NCI-H1694 treated with DMSO at 0.1 percent for 48 hours (cell line): ENCODE measurements around the gene TTC23.
"Not testable (repeated sequence)": the region's sequence is repeated elsewhere in the genome, so short reads cannot be mapped to it uniquely, and the experiment has no call there.

Experiments used
- DNase-seq: peaks from one replicate; lab custom pipeline; 2025; lab: John Stamatoyannopoulos, UW

TTC23 gene

GRCh38 chr15:99250001-99250400 is 620 bp upstream of the TTC23 start:
- DNase-seq = no peak

DNA sequence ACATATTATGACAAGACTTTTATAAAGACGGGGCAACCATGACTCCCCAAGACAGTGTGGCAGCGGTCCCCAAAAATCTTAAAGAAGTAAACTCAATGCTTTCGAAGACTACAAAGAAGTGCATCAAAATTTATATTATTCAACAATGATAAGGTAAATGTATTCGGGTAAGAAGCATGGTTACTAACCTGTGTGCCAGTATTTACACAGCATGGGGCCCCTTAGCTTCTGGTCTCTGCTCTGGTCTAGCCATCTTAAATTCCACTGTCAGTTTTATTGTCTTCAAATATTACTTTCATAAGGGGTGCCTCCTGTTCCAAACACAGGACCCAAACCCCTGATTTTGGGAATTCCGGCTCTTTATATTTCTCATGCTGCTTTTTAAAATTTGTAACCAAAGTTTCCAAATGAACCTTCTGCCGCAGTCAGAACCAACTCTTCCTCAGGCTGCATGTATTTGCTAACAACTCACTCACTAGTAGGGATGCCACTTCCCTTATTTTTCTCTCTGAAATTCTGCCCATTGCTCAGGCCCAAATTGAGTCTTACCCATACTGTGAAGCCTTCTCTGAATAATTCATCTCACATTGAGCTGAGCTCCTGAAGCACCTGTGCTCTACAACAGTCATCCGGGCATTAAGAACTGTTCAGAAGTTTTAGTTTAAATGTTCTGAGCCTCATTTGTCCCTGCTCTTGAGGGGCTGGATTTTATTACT is 1.2 kb downstream of the TTC23 start:
- no peak for DNase-seq

DNA sequence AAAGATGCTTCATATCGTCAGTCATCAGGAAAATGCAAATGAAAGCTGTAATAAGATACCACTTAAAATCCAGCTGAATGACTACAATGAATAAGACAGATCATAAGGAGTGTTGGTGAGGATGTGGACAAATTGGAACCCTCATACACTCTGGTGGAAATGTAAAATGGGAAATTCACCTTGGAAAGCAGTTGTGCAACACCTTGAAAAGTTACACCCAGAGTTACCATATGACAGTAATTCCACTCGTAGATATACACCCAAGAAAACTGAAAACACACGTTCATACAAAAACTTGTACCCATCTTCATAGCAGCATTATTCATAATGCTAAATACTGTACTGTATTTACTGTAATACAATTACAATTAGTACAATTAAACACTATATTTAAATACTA is 2.3 kb downstream of the TTC23 start:
- no peak for DNase-seq

DNA sequence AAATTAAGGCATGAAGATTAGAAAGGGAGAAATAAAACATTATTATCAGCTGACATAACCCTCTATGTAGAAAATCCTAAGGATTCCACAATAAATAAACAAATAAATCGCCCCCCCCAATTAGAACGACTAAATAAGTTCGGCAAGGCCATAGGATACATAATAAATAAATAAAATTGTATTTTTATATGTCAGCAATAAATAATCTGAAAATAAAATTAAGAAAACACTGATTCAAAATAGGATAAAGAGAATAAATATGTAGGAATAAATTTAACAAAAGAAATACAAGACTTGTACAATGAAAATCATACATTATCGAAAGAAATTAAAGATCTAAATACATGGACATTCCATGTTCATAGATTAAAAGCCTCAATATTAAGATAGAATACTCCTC is 5.1 kb downstream of the TTC23 start:
- no peak for DNase-seq

DNA sequence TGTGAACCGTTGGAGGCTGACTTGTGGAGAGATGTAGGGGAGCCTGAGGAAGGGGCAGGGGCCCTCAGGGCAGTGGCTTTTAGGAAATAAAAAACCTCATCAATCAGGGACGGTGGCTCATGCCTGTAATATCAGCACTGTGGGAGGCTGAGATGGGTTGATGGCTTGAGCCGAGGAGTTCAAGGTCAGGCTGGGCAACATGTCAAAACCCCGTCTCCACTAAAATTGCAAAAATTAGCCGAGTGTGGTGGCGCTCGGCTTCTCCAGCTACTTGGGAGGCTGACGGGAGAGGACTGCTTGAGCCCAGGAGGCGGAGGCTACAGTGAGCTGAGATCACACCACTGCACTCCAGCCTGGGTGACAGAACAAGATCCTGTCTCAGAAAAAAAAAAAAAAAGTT is 7.6 kb downstream of the TTC23 start:
- DNase-seq = no peak

DNA sequence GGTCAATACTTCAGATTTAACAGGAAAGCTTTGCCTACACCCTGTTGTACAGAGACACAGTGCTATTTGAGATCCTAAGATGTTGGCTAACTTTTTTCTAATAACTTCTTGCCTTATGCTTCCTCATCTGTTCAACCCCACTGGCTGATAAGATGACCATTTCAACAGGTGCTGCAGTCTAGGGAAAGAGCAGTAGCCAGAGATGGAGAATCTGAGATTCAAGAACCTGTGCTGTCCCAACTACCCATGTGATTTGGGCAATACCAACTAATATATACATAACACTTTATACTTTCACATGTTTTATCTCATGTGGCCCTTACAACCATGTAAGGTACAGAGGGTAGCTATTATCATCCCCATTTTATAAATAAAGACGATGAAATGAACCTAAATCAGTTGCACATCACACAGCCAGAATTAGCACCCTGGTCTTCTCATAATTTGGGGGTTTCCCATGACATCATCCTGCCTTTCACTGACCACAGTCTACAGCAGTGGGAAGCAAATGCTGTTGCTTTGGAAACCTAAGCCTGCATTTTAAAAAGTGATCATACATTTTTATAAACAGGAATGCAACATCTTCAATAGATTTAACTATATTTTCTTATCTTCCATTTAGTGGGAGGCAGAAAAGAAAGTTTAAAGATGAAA is 9.7 kb downstream of the TTC23 start:
- no peak for DNase-seq

- no peak for DNase-seq
These were observed 10.5 kb downstream of the TTC23 start for GRCh38 chr15:99238849-99239248.

DNA sequence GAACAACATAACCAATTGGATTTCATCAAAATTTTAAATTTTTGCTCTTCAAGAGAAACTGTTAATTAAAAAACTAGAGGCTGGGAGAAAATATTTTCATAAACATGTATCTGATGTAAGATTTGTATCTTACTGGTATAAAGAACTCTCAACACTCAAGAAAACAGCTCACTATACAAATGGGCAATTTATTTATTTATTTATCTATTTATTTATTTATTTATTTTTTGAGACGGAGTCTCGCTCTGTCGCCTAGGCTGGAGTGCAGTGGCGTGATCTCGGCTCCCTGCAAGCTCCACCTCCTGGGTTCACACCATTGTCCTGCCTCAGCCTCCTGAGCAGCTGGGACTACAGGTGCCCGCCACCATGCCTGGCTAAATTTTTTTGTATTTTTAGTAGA is 15.2 kb downstream of the TTC23 start:
- not testable (repeated sequence) for DNase-seq

DNA sequence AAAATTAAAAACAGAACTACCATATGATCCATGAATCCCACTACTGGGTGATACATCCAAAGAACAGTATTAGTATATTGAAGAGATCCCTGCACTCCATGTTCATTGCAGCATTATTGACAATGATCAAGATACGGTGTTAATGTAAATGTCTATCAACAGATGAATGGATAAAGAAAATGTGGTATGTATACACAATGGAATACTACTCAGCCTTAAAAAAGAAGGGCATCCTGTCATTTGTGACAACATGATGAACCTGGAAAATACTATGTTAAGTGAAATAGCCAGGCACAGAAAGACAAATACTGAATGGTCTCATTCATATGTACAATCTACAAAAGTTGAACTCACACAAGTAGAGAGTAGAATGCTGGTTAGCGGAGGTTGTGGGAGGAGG is 16.6 kb downstream of the TTC23 start:
- DNase-seq = no peak

GRCh38 chr15:99230867-99231266 is 18.5 kb downstream of the TTC23 start:
- no peak for DNase-seq

- no peak for DNase-seq
These were observed 21.1 kb downstream of the TTC23 start for GRCh38 chr15:99228120-99228770.

GRCh38 chr15:99226802-99227201 is 22.6 kb downstream of the TTC23 start:
- DNase-seq = no peak

GRCh38 chr15:99224372-99225214 is 24.8 kb downstream of the TTC23 start:
- no peak for DNase-seq

DNA sequence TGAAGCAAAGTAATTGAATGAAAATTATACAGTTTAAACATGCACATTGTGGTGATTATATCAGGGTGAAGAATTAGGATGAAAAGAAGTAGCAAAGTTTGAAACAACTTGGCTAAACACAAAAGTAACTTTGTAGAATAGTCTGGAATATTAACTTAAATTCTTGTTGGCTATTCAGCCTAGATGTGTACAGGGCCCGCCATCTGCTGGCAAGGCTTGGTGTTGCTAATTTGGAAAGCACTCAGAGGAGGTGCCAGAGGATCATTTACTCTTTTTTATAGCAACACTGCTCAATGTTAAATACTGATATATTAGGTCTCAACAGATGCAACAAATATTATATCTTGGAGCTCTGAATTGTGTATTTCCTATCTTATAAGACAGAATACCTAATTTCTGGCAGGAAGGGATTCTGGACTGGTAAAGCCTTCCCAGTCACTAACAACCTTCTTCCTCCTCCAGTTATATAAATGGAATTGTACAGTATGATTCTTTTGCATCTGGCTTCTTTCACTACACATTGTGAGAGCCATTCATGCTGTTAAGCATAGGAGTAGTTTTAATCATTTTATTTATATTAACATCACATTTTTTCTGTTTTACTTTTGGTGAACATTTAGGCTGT is 36.1 kb downstream of the TTC23 start:
- DNase-seq = peak; percentile 35

DNA sequence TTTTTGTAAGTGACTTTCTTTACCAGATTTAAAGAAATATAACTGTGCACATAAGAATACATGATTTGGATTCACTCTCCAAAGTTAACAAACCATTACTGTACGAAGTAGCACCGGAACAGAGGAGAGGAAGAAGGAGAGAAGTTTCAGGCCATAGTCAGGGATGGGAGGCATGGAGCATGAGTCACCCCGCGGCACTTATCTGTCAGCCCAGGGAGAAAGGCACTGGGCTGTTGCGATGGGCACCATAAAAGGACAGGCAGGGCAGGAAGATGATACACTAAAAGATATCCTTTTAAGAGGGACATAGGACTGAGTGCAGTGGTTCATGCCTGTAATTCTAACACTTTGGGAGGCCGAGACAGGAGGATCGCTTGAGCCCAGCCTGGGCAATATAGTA is 37.0 kb downstream of the TTC23 start:
- no peak for DNase-seq

- DNase-seq = no peak
These were observed 37.5 kb downstream of the TTC23 start for GRCh38 chr15:99211926-99212325.

- DNase-seq = no peak
These were observed 39.0 kb downstream of the TTC23 start for GRCh38 chr15:99210334-99210733.

DNA sequence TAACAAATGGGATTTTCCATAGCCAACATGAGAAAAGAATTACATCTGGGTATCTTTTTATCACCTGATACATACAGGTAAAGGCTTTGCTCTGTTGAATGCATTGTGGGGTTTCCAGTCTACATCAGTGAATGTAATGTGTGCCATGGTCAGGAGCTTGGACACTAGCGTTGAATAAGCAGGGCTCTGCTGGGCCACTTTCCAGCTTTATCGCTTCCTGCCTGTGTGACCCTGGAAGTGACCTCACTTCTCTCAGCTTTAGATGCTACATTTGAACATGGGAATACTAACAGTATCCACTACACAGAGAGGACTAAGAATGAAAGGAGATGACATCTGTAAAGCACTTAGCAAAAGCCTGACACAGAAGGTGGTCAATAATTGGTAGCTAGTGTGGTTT is 40.1 kb downstream of the TTC23 start:
- DNase-seq = no peak

GRCh38 chr15:99207672-99208071 is 41.7 kb downstream of the TTC23 start:
- no peak for DNase-seq

- DNase-seq = no peak
These were observed 47.2 kb downstream of the TTC23 start for GRCh38 chr15:99202176-99202552.

GRCh38 chr15:99201408-99202175 is 47.8 kb downstream of the TTC23 start:
- DNase-seq = no peak
